Astrocyte (in vitro differentiated cells and primary cell): ENCODE measurements around the gene CES5A.

Experiments
- EZH2 ChIP-seq: IDR thresholded peaks from 2 replicates; pipeline ENCODE4 v1.6.1; 2012; ENCODE audit warnings: mild to moderate bottlenecking, low read length, inconsistent platforms; ENCODE audit not compliant: insufficient read depth
- TF ChIP-seq, protein P1 (sequence below): IDR thresholded peaks from 2 replicates; pipeline ENCODE4 v1.5.1; 2011; ENCODE audit warnings: low read depth, mild to moderate bottlenecking, inconsistent platforms, low read length, moderate library complexity; ENCODE audit not compliant: insufficient read depth

DNA sequence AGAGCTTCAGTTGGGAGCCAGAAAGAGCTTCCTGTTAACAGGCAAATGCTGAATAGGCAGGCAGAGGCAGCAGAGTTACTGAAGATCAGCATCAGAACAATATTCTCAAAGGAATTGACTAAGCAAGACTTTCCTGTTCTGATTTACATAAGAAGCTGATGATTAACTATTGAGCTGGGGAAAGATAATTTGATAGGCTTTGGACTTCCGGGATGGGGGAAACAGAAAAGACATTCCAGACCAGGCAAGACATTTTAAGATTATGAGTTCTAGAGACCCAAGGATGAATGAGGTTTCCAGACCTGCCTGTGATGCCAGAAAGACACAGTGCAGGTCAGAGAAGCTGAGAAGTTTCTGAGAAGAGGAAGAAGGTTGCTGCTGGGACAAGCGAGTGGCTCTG is at the start of gene CES5A:
- TF ChIP-seq, protein P1, sequence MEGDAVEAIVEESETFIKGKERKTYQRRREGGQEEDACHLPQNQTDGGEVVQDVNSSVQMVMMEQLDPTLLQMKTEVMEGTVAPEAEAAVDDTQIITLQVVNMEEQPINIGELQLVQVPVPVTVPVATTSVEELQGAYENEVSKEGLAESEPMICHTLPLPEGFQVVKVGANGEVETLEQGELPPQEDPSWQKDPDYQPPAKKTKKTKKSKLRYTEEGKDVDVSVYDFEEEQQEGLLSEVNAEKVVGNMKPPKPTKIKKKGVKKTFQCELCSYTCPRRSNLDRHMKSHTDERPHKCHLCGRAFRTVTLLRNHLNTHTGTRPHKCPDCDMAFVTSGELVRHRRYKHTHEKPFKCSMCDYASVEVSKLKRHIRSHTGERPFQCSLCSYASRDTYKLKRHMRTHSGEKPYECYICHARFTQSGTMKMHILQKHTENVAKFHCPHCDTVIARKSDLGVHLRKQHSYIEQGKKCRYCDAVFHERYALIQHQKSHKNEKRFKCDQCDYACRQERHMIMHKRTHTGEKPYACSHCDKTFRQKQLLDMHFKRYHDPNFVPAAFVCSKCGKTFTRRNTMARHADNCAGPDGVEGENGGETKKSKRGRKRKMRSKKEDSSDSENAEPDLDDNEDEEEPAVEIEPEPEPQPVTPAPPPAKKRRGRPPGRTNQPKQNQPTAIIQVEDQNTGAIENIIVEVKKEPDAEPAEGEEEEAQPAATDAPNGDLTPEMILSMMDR: no peak
- no peak for TF ChIP-seq EZH2
